ENCODE data around the gene CARMIL1. TPM values are rescaled to one million over a fixed set of nuclear protein-coding genes. Genes with fewer than 3 reads are reported as not detected.

CARMIL1 gene
- total RNA-seq, 4 donors from 2014 or later, result 6.2 to 17.2 (median 11.5) TPM

DNA sequence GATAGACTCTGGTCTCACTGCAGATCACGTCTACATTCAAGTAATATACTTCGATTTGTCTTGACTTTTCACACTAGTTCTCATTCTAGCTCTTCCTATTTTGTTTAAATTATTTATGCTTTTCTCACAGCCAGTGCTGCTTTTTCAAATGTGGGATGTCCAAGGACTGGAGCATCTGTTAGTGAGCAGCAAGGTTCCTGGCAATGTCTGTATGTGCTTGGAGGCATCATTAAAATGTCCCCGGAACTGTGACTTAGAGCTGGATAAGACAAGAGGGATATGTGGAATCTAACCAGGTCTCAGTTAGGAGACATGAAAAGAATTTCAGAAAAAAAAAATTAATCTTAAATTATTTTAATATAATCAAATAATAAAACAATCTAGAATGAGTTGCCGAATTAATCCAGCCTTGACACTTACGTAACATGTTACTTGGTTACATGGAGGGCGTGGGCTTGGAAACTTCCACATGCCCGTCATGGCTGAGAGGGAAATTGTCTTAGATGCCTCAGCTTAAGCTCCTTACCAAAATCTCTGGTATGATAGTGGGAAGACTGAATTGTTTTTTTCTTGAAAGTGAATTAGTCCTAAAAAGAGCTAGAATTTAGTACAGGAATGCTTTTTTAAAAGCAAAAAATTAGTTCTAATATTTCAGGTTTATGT, 21.4 kb upstream of the CARMIL1 start:
- no peaks in the 10 kb centered on the region for H3K27me3 ChIP-seq
- no peaks in the 10 kb centered on the region for H3K4me1 ChIP-seq
- H3K36me3 ChIP-seq, result no peaks in the 10 kb centered on the region
- no peak overlapping the region for H3K27ac ChIP-seq
- WGBS, 2 donors (ENCODE audit: low coverage in 1 of 2), result 64 to 72% methylated on average over 7 of the region's 7 CpGs
- ATAC-seq, result no peak
- TF ChIP-seq POLR2A (IDR thresholded peaks at IDR 0.05) (no peak), POLR2AphosphoS5 (IDR thresholded peaks at IDR 0.05) (no peak), EP300 (IDR thresholded peaks at IDR 0.05) (no peak)
- TF ChIP-seq, protein P1, sequence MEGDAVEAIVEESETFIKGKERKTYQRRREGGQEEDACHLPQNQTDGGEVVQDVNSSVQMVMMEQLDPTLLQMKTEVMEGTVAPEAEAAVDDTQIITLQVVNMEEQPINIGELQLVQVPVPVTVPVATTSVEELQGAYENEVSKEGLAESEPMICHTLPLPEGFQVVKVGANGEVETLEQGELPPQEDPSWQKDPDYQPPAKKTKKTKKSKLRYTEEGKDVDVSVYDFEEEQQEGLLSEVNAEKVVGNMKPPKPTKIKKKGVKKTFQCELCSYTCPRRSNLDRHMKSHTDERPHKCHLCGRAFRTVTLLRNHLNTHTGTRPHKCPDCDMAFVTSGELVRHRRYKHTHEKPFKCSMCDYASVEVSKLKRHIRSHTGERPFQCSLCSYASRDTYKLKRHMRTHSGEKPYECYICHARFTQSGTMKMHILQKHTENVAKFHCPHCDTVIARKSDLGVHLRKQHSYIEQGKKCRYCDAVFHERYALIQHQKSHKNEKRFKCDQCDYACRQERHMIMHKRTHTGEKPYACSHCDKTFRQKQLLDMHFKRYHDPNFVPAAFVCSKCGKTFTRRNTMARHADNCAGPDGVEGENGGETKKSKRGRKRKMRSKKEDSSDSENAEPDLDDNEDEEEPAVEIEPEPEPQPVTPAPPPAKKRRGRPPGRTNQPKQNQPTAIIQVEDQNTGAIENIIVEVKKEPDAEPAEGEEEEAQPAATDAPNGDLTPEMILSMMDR (IDR thresholded peaks at IDR 0.05), result no peak
- H3K9me3 ChIP-seq, result no peaks in the 10 kb centered on the region
- no peak overlapping the region for H3K4me3 ChIP-seq

DNA sequence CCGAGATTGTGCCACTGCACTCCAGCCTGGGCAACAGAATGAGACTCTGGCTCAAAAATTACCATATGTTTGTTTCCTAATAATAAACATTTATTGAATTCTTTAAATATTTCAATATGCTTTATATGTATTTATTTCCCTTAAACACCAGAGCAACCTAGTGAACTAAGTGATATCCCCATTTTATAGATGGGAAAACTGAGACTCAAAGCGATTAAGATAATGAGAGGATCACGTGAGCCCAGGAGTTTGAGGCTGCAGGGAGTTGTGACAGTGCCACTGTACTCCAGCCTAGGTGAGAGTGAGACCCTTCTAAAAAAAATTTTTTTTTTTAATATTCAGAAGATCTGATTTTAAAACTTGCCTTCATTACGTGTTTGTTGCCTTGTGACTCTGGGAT, 19.4 kb upstream of the CARMIL1 start:
- Histone ChIP-seq H3K4me3 (no peak overlapping the region), H3K4me1 (no peaks in the 10 kb centered on the region), H3K9me3 (no peaks in the 10 kb centered on the region), H3K27me3 (no peaks in the 10 kb centered on the region), H3K36me3 (no peaks in the 10 kb centered on the region), H3K27ac (no peak overlapping the region)
- TF ChIP-seq POLR2A (IDR thresholded peaks at IDR 0.05), result no peak
- no peak for TF ChIP-seq POLR2AphosphoS5 (IDR thresholded peaks at IDR 0.05)
- TF ChIP-seq, protein P1 (IDR thresholded peaks at IDR 0.05), result no peak
- no peak for TF ChIP-seq EP300 (IDR thresholded peaks at IDR 0.05)
- WGBS, 2 donors (ENCODE audit: low coverage in 1 of 2), result 90% methylated on average over 3 to 4 of the region's 4 CpGs
- ATAC-seq, result no peak

DNA sequence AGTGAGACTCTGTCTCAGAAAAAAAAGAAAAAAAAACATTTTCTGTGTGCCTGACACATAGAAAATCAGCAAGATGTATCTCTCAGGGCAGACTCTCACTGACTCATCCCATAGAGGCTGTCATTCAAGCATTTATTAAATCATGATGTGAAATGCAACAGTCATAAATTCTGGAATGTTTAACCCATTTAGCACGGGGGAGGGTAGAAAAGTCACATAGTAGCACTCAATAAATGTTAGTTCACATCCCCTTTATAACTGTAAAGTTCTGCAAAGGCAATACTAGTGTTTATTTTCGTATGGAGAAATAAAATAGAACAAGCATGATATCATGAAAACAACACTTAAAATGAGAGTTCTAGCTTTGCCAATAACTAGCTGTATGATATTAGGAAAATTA, 15.5 kb upstream of the CARMIL1 start:
- H3K36me3 ChIP-seq, result no peaks in the 10 kb centered on the region
- H3K9me3 ChIP-seq, result no peaks in the 10 kb centered on the region
- H3K4me3 ChIP-seq, result no peak overlapping the region
- no peaks in the 10 kb centered on the region for H3K4me1 ChIP-seq
- no peak overlapping the region for H3K27ac ChIP-seq
- TF ChIP-seq POLR2A (IDR thresholded peaks at IDR 0.05), result no peak
- no peak for TF ChIP-seq EP300 (IDR thresholded peaks at IDR 0.05)
- TF ChIP-seq, protein P1 (IDR thresholded peaks at IDR 0.05), result no peak
- TF ChIP-seq POLR2AphosphoS5 (IDR thresholded peaks at IDR 0.05), result no peak
- H3K27me3 ChIP-seq, result no peaks in the 10 kb centered on the region
- no peak for ATAC-seq
- WGBS, 2 donors (ENCODE audit: low coverage in 1 of 2), result 17 to 50% methylated on average over 2 of the region's 2 CpGs

DNA sequence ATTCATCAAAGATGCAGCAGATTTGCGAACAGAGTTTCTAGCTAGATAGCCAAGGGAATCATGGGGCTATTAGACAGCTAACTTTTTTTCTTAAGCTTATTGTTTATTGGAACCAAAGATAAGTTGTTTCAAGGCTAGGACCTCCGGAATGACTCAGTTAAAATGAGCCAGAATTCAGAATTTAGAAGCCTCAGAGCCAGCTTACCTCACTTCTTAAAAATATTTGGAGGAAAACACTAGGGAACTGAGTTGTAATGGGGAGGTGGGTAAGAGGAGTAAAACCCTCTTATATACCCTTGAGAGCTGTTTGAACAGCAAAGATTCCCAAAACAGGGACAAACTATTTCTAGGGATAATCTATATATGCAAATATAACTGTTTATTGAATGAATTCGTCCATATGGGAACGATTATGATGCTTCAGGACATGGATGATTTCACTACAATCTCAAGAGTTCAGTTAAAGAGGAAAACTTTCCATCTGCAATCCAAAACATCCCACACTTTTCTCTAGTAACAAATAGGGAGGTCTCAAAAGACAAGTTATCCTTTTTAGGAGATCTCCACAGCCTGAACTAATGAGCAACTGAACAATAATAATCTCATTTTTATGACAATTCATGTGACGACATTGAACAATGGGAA, 12.6 kb upstream of the CARMIL1 start:
- ATAC-seq, result peak; percentile 53
- WGBS, 2 donors (ENCODE audit: low coverage in 1 of 2), result 41 to 57% methylated on average over 5 of the region's 5 CpGs
- H3K27ac ChIP-seq, result peak overlapping the region in 3 of 4 donors; percentile 6 to 55 (median 25)
- TF ChIP-seq EP300 (IDR thresholded peaks at IDR 0.05), result no peak
- TF ChIP-seq POLR2A (IDR thresholded peaks at IDR 0.05), result no peak
- no peak for TF ChIP-seq POLR2AphosphoS5 (IDR thresholded peaks at IDR 0.05)
- TF ChIP-seq, protein P1 (IDR thresholded peaks at IDR 0.05), result no peak
- no peaks in the 10 kb centered on the region for H3K4me1 ChIP-seq
- no peaks in the 10 kb centered on the region for H3K9me3 ChIP-seq
- H3K27me3 ChIP-seq, result peaks cover 5% of the 10 kb centered on the region
- H3K4me3 ChIP-seq, result no peak overlapping the region
- H3K36me3 ChIP-seq, result no peaks in the 10 kb centered on the region

DNA sequence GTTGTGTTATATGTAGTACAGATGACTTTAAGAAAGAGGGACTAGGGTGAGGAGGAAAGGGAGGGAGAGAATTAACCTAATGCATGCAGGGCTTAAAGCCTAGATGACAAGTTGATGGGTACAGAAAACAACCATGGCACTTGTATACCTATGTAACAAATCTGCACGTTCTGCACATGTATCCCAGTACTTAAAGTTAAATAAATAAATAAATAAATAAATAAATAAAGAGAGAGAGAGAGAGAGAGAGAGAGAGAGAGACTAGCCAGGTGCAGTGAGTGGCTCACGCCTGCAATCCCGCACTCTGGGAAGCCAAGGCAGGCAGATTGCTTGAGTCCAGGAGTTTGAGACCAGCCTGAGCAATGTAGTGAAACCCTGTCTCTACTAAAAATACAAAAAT, 11.5 kb upstream of the CARMIL1 start:
- no peaks in the 10 kb centered on the region for H3K4me1 ChIP-seq

More for the DNA sequence above, 11.5 kb upstream of the CARMIL1 start:
- Histone ChIP-seq H3K9me3 (no peaks in the 10 kb centered on the region), H3K4me3 (no peak overlapping the region), H3K27ac (no peak overlapping the region), H3K27me3 (peaks cover 15% of the 10 kb centered on the region), H3K36me3 (no peaks in the 10 kb centered on the region)
- 72 to 85% methylated on average over 3 of the region's 3 CpGs for WGBS, 2 donors (ENCODE audit: low coverage in 1 of 2)
- no peak for ATAC-seq
- TF ChIP-seq POLR2AphosphoS5 (IDR thresholded peaks at IDR 0.05), result no peak
- TF ChIP-seq, protein P1 (IDR thresholded peaks at IDR 0.05), result no peak
- no peak for TF ChIP-seq POLR2A (IDR thresholded peaks at IDR 0.05)
- TF ChIP-seq EP300 (IDR thresholded peaks at IDR 0.05), result no peak
